H1 (cell line): ENCODE measurements around the gene PRKAG1. TPM values are rescaled to one million over a fixed set of nuclear protein-coding genes. Genes with fewer than 3 reads are reported as not detected.

ENCODE experiments used
- CTCF ChIA-PET: fragments of 300-600 bp; sonication (Branson Sonifier 250); formaldehyde crosslinking; loops from one replicate; lab custom pipeline; 2021; ENCODE audit not compliant: partially characterized antibody; lab: Charles Lee
- POLR2A ChIA-PET: fragments of 300-600 bp; sonication (Branson Sonifier 250); formaldehyde crosslinking; loops from one replicate; lab custom pipeline; 2021; ENCODE audit warnings: inconsistent platforms; ENCODE audit not compliant: partially characterized antibody; lab: Charles Lee
- DNase-seq, 2 experiments: peaks; one replicate each; pipeline versions ENCODE4 v3.0.0 to v3.0.0-alpha.2; 2010 to 2022; ENCODE audit warnings: low spot score in 2 of 2, low read depth in 1 of 2, mixed read lengths in 1 of 2
- FAIRE-seq: peaks from 2 replicates; lab custom pipeline; 2011; peaks lifted over from hg19 to GRCh38; lab: Jason Lieb, UNC
- H2AFZ ChIP-seq: 2 replicates; pipeline ENCODE4 v1.8.1; 2012; ENCODE audit warnings: low read length, inconsistent platforms
- H2AK5ac ChIP-seq: 2 replicates; pipeline ENCODE4 v1.6.1; 2013; ENCODE audit warnings: low read depth, low read length
- H2BK120ac ChIP-seq: replicated peaks from 2 replicates; pipeline ENCODE3; 2013; ENCODE audit warnings: low read depth, low read length, inconsistent platforms
- H2BK12ac ChIP-seq: 2 replicates; pipeline ENCODE4 v1.6.1; 2013; ENCODE audit warnings: low read depth, low read length
- H2BK15ac ChIP-seq: 2 replicates; pipeline ENCODE4 v1.6.1; 2013; ENCODE audit warnings: low read length
- H2BK20ac ChIP-seq: 2 replicates; pipeline ENCODE4 v1.6.1; 2013; ENCODE audit warnings: low read length
- H2BK5ac ChIP-seq: 2 replicates; pipeline ENCODE4 v1.6.1; 2013; ENCODE audit warnings: low read depth, low read length
- H3K14ac ChIP-seq: 2 replicates; pipeline ENCODE4 v1.6.1; 2013; ENCODE audit warnings: inconsistent platforms; ENCODE audit not compliant: insufficient read length
- H3K18ac ChIP-seq: 2 replicates; pipeline ENCODE4 v1.6.1; 2013; ENCODE audit warnings: low read length; ENCODE audit errors: extremely low read depth
- H3K23ac ChIP-seq: 2 replicates; pipeline ENCODE4 v1.6.1; 2013; ENCODE audit warnings: inconsistent platforms; ENCODE audit not compliant: insufficient read length
- H3K23me2 ChIP-seq: 2 replicates; pipeline ENCODE4 v1.6.1; 2013; ENCODE audit warnings: low read depth, low read length
- H3K27ac ChIP-seq: 2 replicates; pipeline ENCODE4 v1.6.1; 2011; ENCODE audit warnings: low read depth, low read length, inconsistent platforms
- H3K27me3 ChIP-seq, 4 experiments: replicated peaks in 1 of 4; 1 replicate in 1 of 4; 2 replicates in 3 of 4; pipeline versions ENCODE4 v1.6.1 to v1.8.1; 2011 to 2013; ENCODE audit warnings: low read length in 3 of 4, mild to moderate bottlenecking in 3 of 4, inconsistent platforms in 2 of 4, mixed read lengths in 2 of 4, moderate library complexity in 1 of 4; ENCODE audit not compliant: control insufficient read depth in 3 of 4, insufficient read depth in 3 of 4; ENCODE audit errors: extremely low read depth in 1 of 4
- H3K36me3 ChIP-seq, 4 experiments: 2 replicates each; pipeline versions ENCODE4 v1.6.1 to v1.8.1; 2011 to 2013; ENCODE audit warnings: mild to moderate bottlenecking in 4 of 4, low read length in 3 of 4, moderate library complexity in 2 of 4, control low read depth in 1 of 4, inconsistent platforms in 1 of 4; ENCODE audit not compliant: insufficient read depth in 4 of 4, control insufficient read depth in 2 of 4
- H3K4ac ChIP-seq: replicated peaks from 2 replicates; pipeline ENCODE3; 2013; ENCODE audit warnings: low read length, low read depth, mixed read lengths, inconsistent platforms; ENCODE audit not compliant: insufficient read length
- H3K4me1 ChIP-seq, 4 experiments: replicated peaks in 1 of 4; 1 replicate in 1 of 4; 2 replicates in 3 of 4; pipeline versions ENCODE4 v1.6.1 to v1.8.1; 2011 to 2013; ENCODE audit warnings: low read length in 3 of 4, inconsistent platforms in 2 of 4, mixed read lengths in 1 of 4; ENCODE audit not compliant: insufficient read depth in 4 of 4, control insufficient read depth in 3 of 4
- H3K4me2 ChIP-seq, 2 experiments: 2 replicates each; pipeline versions ENCODE4 v1.6.1 to v1.8.1; 2011 to 2013; ENCODE audit warnings: low read depth in 2 of 2, low read length in 2 of 2, control low read depth in 1 of 2, inconsistent platforms in 1 of 2, mild to moderate bottlenecking in 1 of 2; ENCODE audit not compliant: insufficient read depth in 1 of 2
- H3K4me3 ChIP-seq, 4 experiments: fragments of 200-600, 300-600 bp in 1 of 4; sonication (generic), shearing (Covaris generic), sonication (Bioruptor Twin) in 1 of 4; 2 replicates each; pipeline versions ENCODE4 v1.5.1 to v1.8.1; 2011 to 2016; ENCODE audit warnings: low read length in 4 of 4, low read depth in 3 of 4, control low read depth in 2 of 4, inconsistent platforms in 2 of 4, mild to moderate bottlenecking in 2 of 4, mixed read lengths in 1 of 4, moderate library complexity in 1 of 4; ENCODE audit not compliant: insufficient read depth in 2 of 4; ENCODE audit errors: extremely low read depth in 1 of 4
- H3K56ac ChIP-seq: replicated peaks from 2 replicates; pipeline ENCODE3; 2013; ENCODE audit warnings: low read depth, mild to moderate bottlenecking, mixed read lengths, low read length, inconsistent platforms; ENCODE audit not compliant: insufficient read length
- H3K79me1 ChIP-seq: 2 replicates; pipeline ENCODE4 v1.6.1; 2013; ENCODE audit warnings: low read depth, low read length, control low read depth
- H3K79me2 ChIP-seq, 2 experiments: 2 replicates each; pipeline versions ENCODE4 v1.6.1 to v1.8.1; 2012 to 2013; ENCODE audit warnings: low read length in 2 of 2, mild to moderate bottlenecking in 2 of 2, inconsistent platforms in 1 of 2; ENCODE audit not compliant: insufficient read depth in 2 of 2, control insufficient read depth in 1 of 2
- H3K9ac ChIP-seq, 4 experiments: replicated peaks in 1 of 4; 1 replicate in 1 of 4; 2 replicates in 3 of 4; pipeline versions ENCODE4 v1.6.1 to v1.8.1; 2011 to 2013; ENCODE audit warnings: low read depth in 3 of 4, low read length in 3 of 4, control low read depth in 2 of 4, mild to moderate bottlenecking in 2 of 4, moderate library complexity in 2 of 4, inconsistent platforms in 1 of 4; ENCODE audit errors: extremely low read depth in 1 of 4
- H3K9me3 ChIP-seq, 2 experiments: 2 replicates each; pipeline versions ENCODE4 v1.6.1 to v1.8.1; 2012 to 2013; ENCODE audit warnings: mild to moderate bottlenecking in 2 of 2, moderate library complexity in 2 of 2, control low read depth in 1 of 2, inconsistent platforms in 1 of 2, low read depth in 1 of 2, low read length in 1 of 2, mixed read lengths in 1 of 2; ENCODE audit not compliant: insufficient read depth in 2 of 2
- H4K20me1 ChIP-seq, 2 experiments: replicated peaks in 1 of 2; 2 replicates each; pipeline versions ENCODE3 to v1.8.1; 2011 to 2013; ENCODE audit warnings: inconsistent platforms in 2 of 2, low read length in 2 of 2, mild to moderate bottlenecking in 1 of 2; ENCODE audit not compliant: insufficient read depth in 2 of 2, control insufficient read depth in 1 of 2
- H4K5ac ChIP-seq: 2 replicates; pipeline ENCODE4 v1.6.1; 2013; ENCODE audit warnings: low read length, low read depth, mixed read lengths, inconsistent platforms; ENCODE audit not compliant: insufficient read length
- H4K8ac ChIP-seq: 2 replicates; pipeline ENCODE4 v1.8.0; 2013; ENCODE audit warnings: mild to moderate bottlenecking, moderate library complexity, low read length, inconsistent platforms; ENCODE audit not compliant: insufficient read depth; ENCODE audit errors: extremely low read depth
- H4K91ac ChIP-seq: replicated peaks from 2 replicates; pipeline ENCODE3; 2013; ENCODE audit warnings: low read length, mixed read lengths, inconsistent platforms; ENCODE audit not compliant: insufficient read length
- ATF3 ChIP-seq: IDR thresholded peaks from 2 replicates; pipeline ENCODE4 v1.6.1; 2011; ENCODE audit warnings: low read depth, mild to moderate bottlenecking, low read length; ENCODE audit not compliant: insufficient read depth
- CBX5 ChIP-seq: fragments of 300-800, 300-1000 bp; sonication (generic); IDR thresholded peaks from 2 replicates; pipeline ENCODE4 v1.7.1; 2016; ENCODE audit warnings: antibody characterized with exemption, low read length, low read depth
- CTCF ChIP-seq, 3 experiments: IDR thresholded peaks; 1 replicate in 2 of 3; 2 replicates in 1 of 3; pipeline versions ENCODE4 v1.5.1 to v1.6.1; 2011; ENCODE audit warnings: low read length in 3 of 3, mild to moderate bottlenecking in 3 of 3, inconsistent platforms in 2 of 3, low read depth in 1 of 3, moderate library complexity in 1 of 3; ENCODE audit not compliant: insufficient read depth in 1 of 3; ENCODE audit errors: control extremely low read depth in 1 of 3
- JUN ChIP-seq: IDR thresholded peaks from 2 replicates; pipeline ENCODE4 v1.6.1; 2011; ENCODE audit warnings: low read depth, mild to moderate bottlenecking, improper control_type of control experiment, low read length
- NANOG ChIP-seq: IDR thresholded peaks from 2 replicates; pipeline ENCODE4 v1.6.1; 2011; ENCODE audit warnings: low read length, low read depth, mild to moderate bottlenecking, inconsistent platforms; ENCODE audit not compliant: insufficient read depth, poor library complexity, severe bottlenecking
- SP4 ChIP-seq: IDR thresholded peaks from 2 replicates; pipeline ENCODE4 v1.6.1; 2012; ENCODE audit warnings: low read length, inconsistent platforms
- SRF ChIP-seq: IDR thresholded peaks from 2 replicates; pipeline ENCODE4 v1.6.1; 2011; ENCODE audit warnings: mild to moderate bottlenecking, low read depth, low read length, moderate library complexity
- TEAD4 ChIP-seq: IDR thresholded peaks from 2 replicates; pipeline ENCODE4 v1.6.1; 2012; ENCODE audit warnings: low read depth, low read length, inconsistent platforms, mixed read lengths
- WGBS, 2 experiments: shearing (Covaris generic) in 1 of 2; methylation state at CpG; one replicate each; pipeline versions ENCODE4 v1.1.6 to v1.1.7; 2013 to 2015; ENCODE audit warnings: low lambda C conversion rate in 2 of 2, mixed read lengths in 2 of 2, inconsistent platforms in 1 of 2, low coverage in 1 of 2, missing lambda C conversion rate in 1 of 2; ENCODE audit not compliant: insufficient replicate concordance in 2 of 2, insufficient coverage in 1 of 2, insufficient read length in 1 of 2; ENCODE audit errors: extremely low coverage in 1 of 2, missing lambda C conversion rate in 1 of 2; 5-methylcytosine and 5-hydroxymethylcytosine counted together
- polyA plus RNA-seq, 7 experiments: library from polyadenylated mRNA; depleted of rRNA in 3 of 7; stranded (reverse) in 5 of 7; unstranded in 2 of 7; fragments of >200 nt in 5 of 7; fragments of 200-250 nt in 2 of 7; gene quantifications; 1 replicate in 5 of 7; 2 replicates in 1 of 7; 4 replicates in 1 of 7; pipeline versions ENCODE4 v1.2.1 to v1.2.3, GENCODE V29; 2011 to 2013; ENCODE audit warnings: missing spikeins in 2 of 7, mixed read lengths in 2 of 7
- total RNA-seq: library from RNA; stranded (reverse); fragmentation: NEBNext Ultra II Directional; extraction: Animal tissue kit (Norgen Biotek cat#: 25700); gene quantifications from 2 replicates; pipeline ENCODE4 v1.2.1, GENCODE V29; 2021

Gene PRKAG1
- total and polyA plus RNA-seq, 2 of the 8 experiments (the other 6 are each of a cell fraction or from before 2014, with no cell fraction given) = 38.6 to 57.5 TPM

- Histone ChIP-seq H3K4me3 (no peak overlapping the region), H3K4me1 (peaks cover 0 to 6% (median 1%) of the 10 kb centered on the region in 4 experiments; a peak in 4 of 7 replicates), H3K9ac (no peak overlapping the region), H3K23me2 (peaks cover 8% of the 10 kb centered on the region), H2BK20ac (no peak overlapping the region), H4K91ac (no peak overlapping the region), H2BK15ac (no peak overlapping the region), H3K79me1 (no peaks in the 10 kb centered on the region; the same call in 1 of the 2 replicates), H2BK5ac (no peak overlapping the region), H3K23ac (no peak overlapping the region), H2AK5ac (no peak overlapping the region), H2BK120ac (no peak overlapping the region), H3K27ac (no peak overlapping the region), H3K56ac (no peak overlapping the region), H2AFZ (no peak overlapping the region), H3K4me2 (no peak overlapping the region), H2BK12ac (no peak overlapping the region), H3K27me3 (no peaks in the 10 kb centered on the region), H3K79me2 (no peaks in the 10 kb centered on the region), H4K5ac (no peak overlapping the region), H3K18ac (no peak overlapping the region), H4K8ac (0 out of 2 replicates have a peak overlapping the region, but pooled peaks have one; percentile 10), H3K14ac (no peak overlapping the region), H3K9me3 (no peaks in the 10 kb centered on the region), H3K4ac (no peak overlapping the region), H3K36me3 (peaks cover 13 to 49% (median 36%) of the 10 kb centered on the region in 4 experiments; a peak in 7 of 8 replicates), H4K20me1 (peaks cover 3 to 5% of the 10 kb centered on the region in 2 experiments)
- no peak for DNase-seq
- WGBS, 2 experiments = 92% methylated on average over 8 of the region's 11 CpGs; no CpG with 5 or more reads in 1 of the 2 experiments
- CTCF ChIA-PET = interaction anchor here (1.1 to 4.9 kb wide), 7 partner anchors 10 to 43 kb away, joined by 5 to 34 read pairs (median 23); partner anchors contain the start of gene DDN
- no peak for FAIRE-seq
- POLR2A ChIA-PET = interaction anchor here (0.6 to 22.2 kb wide), 4 partner anchors 19 to 39 kb away, joined by 3 to 339 read pairs (median 10); partner anchors contain the start of genes DDN and KMT2D
- TF ChIP-seq JUN (no peak), SRF (no peak), CBX5 (no peak), TEAD4 (no peak), SP4 (no peak), NANOG (no peak), CTCF (IDR thresholded peaks at IDR 0.05; ENCODE audit: control extremely low read depth in 1 of 3, insufficient read depth in 1 of 3, low read depth in 1 of 3, low read length in 3 of 3) (no peak), ATF3 (no peak)
These were observed 2.8 kb upstream of the PRKAG1 start for GRCh38 chr12:49021292-49021915.
